ENCODE results near the gene CNTN5.

DNA sequence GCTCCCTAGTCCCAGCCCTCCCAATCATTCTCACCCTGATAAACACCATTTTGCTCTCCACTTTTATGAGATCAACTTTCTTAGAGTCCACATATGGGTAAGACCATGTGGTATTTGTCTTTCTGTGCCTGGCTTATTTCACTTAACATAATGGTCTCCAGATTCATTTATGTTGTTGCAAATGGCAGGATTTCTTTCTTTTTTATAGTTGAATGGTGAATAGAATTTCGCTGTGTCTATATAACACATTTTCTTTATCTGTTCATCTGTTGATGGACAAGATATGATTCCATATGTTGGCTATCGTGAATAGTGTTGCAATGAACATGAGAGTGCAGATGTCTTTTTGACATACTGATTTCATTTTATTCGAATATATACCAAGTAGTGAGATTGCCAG lies 1298.9 kb downstream of the CNTN5 start:
- TF ChIP-seq POLR2A (IDR thresholded peaks at IDR 0.05), result no peak
- TF ChIP-seq, protein P1, sequence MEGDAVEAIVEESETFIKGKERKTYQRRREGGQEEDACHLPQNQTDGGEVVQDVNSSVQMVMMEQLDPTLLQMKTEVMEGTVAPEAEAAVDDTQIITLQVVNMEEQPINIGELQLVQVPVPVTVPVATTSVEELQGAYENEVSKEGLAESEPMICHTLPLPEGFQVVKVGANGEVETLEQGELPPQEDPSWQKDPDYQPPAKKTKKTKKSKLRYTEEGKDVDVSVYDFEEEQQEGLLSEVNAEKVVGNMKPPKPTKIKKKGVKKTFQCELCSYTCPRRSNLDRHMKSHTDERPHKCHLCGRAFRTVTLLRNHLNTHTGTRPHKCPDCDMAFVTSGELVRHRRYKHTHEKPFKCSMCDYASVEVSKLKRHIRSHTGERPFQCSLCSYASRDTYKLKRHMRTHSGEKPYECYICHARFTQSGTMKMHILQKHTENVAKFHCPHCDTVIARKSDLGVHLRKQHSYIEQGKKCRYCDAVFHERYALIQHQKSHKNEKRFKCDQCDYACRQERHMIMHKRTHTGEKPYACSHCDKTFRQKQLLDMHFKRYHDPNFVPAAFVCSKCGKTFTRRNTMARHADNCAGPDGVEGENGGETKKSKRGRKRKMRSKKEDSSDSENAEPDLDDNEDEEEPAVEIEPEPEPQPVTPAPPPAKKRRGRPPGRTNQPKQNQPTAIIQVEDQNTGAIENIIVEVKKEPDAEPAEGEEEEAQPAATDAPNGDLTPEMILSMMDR (IDR thresholded peaks at IDR 0.05), result no peak

All from lower leg skin (tissue), 3 donors.